NCI-H460 (cell line): Measurements from ENCODE around the gene SLC6A7. TPM values are rescaled to one million over a fixed set of nuclear protein-coding genes. Genes with fewer than 3 reads are reported as not detected.

Source experiments
- DNase-seq: peaks from one replicate; pipeline ENCODE4 v3.0.0-alpha.2; 2016; ENCODE audit warnings: low read depth; ENCODE audit errors: extremely low read depth
- total RNA-seq: library from RNA; depleted of rRNA; stranded (reverse); fragments of >200 nt; shearing (Covaris generic); gene quantifications from 2 replicates; pipeline ENCODE4 v1.2.3, GENCODE V29; 2014

The SLC6A7 gene
- total RNA-seq, 1 experiment from 2014 or later: 1.6 TPM

DNA sequence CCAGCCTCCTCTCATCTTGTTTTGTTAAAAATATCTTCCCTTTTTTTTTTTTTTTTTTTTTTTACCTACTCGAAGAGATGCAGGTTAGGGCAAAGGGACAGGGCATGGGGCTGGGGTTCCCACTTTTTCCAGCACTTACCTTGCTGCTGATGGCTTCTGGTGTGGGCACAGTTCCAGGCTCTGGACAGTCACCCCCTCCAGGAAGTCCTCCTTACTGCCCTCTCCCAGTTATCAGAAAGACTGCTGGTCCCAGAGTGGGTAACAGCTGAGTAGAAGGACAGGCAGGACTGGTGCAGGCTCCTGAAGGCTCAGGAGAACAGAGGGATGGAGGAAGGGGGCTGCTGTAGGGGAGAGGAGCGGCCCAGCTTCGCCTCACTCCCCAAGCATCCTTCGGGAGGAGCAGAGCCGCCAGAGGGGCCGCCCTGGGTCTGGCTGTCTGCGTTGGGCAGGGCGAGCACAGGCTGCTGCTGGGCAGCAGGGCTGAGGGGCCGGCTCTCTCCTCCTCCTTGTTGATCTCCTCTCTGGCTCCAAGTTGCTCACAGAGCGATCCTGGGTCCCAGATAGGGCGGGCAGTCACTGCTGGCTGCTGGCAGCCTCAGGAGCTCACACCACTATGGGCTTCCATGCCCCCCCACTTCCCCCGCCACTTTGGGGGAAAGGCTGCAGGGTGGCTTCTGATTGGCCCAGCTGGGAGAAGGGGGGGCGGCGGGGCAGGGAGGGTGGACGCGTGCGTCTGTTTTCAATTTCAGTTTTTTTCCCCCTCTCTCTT is 34.4 kb upstream of the SLC6A7 start, which contains the start of gene PDGFRB:
Gene PDGFRB, minus strand, starts transcription at position 588 of the 769 bp plus-strand sequence. CDS start 18,798 bp downstream, outside the sequence.
- DNase-seq: no peak

DNA sequence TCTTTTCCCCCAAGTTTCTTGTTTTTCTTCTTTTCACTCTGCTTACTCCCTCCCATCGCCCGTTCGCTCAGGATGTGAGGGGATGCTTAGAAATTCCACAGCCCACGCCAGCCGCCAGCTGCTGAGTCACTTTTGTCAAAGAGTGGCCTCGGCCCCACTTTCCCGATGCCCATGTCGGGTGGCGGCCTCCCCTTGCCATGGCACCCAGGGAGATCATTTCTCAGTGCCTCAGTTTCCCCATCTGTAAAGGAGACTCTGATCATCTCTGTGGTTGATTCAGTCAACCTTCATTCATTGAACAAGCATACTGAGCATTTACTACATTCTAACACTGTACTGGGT is 33.9 kb upstream of the SLC6A7 start:
- no peak for DNase-seq

DNA sequence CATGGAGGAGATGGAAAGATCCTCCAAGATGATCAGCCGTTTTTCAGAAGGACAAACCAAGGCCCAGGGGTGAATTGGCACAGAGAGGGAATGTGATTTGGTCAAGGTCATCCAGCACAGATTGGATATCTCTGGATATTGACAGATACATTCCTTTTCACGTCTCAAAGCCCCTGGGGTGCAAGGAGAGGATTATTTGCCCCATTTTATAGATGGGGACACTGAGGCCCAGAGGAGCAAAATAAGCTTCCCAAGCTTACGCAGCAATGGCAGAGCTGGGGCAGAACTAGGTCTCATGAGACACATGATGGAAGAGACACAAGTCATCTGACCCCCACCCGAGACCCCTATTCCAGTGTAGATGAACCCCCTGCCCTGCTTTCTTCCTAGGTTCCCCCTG is 33.3 kb upstream of the SLC6A7 start:
- no peak for DNase-seq

DNA sequence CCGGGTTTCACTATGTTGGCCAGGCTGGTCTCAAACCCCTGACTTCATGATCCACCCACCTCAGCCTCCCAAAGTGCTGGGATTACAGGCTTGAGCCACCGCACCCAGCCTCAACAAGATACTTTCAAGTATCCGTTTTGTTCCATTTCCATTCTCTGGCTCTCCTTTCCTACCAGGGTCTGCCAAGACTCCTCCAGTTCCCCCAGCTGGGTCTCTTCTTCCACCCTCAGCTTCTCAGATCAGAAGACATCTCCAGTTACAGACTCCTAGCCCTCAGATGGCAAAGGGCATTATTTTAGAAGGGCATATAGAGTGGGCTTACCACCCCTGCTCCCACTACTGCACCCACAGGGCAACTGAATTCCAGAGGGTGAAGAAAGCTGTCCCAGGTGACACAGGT is 32.7 kb upstream of the SLC6A7 start:
- no peak for DNase-seq

DNA sequence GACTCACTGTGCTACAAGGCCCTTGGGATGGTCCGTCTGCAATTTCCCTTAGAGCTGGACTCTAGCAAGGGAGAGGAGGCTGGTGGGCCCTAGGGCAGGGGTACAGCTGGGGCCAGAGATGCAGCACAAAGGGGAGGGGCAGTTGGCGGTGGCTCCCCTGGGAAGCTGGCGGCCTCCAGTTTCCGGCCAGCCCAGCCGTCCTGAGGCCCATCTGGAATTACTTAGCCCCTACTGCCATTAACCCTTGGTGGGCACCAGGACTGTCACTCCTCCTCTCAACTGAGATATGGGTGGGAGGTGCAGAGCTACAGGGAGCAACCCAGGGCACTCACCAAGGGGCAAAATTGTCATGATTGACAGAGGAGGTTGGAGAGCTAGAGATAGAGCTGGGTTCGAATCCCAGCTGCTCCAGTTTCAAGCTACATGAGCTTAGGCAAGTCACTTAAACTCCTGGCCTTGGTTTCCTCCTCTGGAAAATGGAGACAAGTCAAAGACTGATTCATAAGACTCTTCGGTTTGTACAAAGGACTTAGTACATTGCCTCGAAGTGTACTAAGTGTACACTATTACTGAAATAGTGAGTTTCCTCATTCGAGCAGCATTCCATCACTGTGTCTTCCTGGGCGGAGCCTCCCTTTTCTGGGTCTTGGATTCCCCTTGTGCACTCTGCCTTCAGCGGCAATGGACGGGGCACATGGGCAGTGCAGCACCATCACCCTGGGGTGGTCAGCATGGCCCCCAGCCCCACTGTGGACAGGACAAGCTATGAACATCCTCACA is 31.5 kb upstream of the SLC6A7 start:
- DNase-seq: no peak

DNA sequence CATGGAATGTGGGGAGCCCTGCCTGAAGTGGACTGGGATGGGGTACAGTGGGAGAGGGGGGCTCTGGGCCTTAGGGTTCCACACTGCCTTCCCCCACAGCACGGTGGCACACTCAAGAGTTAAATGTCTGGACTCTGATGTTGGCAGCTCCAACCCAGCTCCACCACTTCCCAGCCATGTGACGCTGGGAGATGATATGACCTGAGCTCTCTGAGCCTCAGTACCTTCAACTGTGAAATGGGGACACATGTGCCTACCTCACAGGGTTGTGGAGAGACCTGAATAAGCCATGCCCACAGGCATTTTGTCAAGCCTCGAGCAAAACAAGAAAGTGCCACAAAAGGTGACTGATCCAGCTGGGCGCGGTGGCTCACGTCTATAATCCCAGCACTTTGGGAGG is 30.8 kb upstream of the SLC6A7 start:
- DNase-seq: no peak

DNA sequence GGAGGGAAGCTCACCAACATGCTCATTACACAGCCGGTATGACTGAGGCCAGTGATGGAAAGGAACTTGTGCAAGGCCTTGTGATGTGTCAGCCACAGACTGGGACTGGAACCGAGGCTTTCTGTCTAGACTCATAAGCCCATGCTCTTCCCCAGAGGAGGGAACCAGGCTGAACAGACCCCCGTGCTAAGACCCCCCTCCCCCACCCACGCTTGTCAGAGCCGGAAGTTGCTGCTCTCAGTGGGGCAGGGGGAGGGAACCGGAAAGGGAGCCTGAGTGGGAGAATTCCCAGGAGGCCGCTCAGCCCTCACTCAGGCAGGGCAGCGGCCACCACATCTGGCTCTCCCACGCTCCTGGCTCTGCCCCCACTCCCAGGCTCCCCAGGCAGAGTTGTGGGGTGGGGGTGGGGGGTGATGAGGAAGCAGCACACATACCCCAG is 30.1 kb upstream of the SLC6A7 start:
- DNase-seq: no peak

DNA sequence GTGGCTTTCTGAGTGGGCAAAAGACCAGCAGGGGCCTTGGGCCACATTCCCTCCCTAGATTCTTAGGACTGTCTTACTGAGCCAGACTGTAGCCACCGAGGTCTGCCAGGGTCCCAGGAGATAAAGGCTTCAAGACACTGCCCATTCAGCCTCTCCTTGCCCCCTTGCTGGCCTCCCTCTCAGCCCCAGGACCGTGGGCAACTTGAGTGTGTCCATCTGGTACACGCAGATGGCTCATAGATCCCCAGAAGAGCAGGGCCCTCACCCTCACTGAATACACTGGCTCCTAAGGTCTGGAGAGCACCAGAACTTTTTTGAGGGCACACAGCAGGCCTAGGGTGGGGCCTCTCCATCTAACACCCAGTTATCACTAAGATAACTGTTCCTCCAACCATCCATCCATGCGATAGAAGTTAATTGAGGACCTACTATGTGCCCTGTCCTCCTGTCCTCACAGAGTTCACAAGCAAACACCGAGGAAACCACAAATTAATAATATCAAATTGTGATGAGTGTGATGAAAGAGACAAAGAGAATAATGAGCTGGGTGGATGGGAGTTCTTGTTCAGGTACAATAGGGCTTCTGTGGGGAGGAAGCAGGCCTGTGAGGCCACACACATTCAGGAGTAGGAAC is 29.3 kb upstream of the SLC6A7 start:
- DNase-seq: no peak

DNA sequence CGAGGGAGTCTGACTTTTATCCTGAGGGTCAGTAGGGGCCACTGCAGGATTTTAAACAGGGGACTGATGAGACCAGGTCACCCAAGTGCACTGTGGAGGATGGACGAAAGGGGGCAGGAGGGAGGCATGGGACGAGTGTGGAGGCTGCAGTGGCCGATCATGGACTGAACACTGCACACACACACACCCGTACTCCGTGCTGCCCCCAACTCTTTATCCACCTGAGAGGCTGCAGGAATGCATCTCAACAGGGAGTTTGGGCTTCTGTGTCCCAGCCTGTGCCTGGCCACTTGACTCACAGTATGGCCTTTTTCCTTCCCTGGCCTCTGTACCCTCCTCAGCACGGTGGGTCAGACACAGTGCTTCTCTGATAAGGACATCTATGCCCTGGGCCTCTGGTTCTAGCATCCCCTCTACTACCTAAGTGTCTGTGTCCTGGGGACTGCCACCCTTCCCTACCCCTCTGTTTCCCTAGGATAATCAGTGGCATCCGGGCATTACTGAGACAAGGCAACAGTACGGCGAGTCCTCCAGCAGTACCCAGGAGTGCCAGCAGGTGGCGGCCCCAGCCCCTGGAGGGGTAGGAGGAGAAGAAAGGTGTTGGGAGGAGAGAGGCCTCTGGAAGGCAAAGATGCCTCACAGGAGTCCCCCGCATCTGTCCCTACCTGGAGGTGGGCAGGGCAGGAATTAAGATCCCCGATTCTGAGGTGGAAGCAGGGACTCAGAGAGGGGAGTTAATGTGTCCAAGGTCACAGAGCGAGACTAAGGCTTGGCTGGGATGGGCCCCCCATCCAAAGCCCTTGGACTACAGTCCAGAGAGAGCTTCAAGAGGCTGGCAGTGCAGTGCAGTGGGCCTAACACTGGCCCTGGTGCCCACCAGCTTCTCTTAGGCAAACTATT is 28.4 kb upstream of the SLC6A7 start:
- peak; percentile 89 for DNase-seq

DNA sequence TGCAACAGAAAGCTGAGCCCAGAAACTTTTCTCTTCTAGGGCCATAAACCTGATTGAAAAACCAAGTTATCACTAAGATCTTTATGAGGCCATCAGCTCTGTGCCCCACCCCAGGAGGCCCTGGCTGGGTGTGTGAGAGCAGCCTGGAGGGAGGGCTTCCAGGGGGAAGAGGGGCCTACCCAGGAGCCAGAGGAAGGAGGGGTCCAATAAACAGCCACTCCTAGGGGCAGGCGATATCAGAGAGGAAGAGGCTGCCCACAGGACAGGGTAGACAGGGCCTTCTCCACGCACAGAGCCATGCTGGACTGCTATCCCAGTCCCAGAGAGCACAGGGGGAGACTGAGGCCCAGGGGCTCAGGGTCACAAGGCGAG is 27.7 kb upstream of the SLC6A7 start:
- no peak for DNase-seq

DNA sequence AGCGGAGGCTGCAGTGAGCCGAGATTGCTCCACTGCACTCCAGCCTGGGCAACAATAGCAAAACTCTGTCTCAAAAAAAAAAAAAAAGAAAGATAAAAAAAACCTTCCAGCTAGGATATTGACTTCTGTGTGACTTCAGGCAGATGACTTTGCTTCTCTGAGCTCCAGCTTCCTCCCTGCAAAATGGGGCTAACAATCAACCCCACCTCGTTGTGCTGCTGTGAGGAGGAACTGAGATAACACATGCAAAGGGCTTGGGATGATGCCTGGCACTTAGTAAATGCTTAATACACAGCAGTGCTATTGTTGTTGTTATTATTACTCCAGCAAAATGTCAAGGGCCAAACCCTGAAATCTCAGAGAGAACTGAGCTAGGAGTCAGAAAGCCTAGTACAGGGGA is 26.8 kb upstream of the SLC6A7 start:
- no peak for DNase-seq

DNA sequence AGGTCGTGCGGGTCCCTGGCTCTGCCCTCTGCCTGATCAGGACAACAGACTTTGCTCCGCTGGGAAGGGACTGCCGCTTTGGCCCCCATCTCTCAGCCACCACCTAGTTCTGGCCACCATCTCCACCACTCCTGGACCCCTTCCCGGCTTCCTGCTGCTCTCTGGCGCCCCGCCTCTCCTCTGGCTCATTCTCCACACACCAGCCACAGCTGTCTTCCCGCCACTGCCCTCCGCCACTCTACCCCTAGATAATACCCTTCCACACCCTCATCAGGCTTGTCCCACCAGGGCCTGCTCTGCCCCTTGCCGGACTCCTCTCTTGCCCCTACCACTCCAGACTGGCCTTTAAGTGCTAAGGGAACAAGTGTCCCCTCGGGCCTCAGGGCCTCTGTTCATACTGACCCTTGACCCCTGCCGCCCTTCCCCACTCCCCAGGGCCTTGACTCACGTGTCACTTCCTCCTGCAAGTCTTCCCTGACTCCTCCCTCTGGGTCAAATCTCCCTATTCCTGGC is 26.3 kb upstream of the SLC6A7 start:
- no peak for DNase-seq

DNA sequence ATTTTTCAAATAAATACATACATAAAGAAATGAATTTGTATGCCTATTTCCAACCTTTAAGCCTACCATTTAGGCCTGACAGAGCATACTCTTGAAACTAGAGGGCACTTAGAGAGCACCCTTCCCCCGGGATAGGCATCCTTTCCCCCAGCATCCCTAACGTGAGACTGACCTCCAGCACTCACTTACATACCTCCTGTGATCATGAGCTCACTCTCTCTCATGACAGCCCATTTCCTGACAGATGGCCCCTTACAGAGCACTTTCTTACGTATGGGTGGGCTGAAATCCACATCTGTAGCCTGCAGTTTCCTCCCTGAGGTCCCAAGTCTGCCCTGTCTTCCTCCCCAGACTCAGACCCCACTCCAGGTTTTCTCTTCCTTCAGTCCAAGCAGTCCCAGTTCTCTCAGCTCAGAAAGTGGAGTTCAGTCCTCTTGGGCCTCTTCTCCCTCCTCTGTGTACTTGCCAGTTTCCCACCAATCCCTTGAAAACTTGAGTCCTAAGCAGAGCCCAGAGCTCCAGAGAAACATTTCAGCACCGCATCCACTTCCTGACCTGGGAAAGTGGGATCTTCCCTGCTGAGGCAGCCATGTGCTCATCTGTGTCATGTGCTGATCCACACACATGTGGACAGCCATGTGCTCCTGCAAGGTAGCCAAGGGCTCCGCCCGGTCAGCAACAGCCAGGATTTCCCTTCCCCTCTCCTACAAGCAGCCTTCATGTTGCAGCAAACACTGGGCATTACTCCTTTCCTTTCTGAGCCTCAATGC is 25.5 kb upstream of the SLC6A7 start:
- DNase-seq: no peak

DNA sequence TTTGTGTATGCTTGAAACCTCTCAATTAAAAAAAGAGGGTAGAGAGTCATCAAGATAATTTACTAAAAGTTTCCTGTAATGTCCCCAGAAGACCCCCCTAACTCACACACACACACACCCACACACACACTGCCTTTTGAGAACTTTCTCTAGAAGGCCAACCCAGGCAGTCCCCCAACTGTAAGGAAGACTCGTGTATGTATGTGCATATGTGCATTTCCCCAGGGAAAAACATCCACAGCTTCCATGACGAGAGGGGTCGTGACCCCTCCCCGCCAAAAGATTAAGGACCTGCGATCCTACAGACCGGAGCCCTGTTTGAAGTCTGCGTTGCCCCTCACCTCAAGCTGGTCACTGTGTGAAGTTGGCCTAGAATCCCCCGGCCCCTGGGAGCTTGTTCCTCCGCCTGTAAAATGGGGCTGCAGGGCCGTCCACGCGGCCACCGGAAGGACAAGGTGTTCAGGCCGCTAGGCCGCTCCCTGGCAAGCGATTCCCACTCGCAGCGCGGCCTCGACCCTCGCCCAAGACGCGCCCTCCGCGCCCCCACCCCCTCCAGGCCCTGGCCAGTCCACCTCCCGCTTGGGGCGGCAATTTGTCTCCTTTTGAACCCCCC is 23.7 kb upstream of the SLC6A7 start:
- no peak for DNase-seq

DNA sequence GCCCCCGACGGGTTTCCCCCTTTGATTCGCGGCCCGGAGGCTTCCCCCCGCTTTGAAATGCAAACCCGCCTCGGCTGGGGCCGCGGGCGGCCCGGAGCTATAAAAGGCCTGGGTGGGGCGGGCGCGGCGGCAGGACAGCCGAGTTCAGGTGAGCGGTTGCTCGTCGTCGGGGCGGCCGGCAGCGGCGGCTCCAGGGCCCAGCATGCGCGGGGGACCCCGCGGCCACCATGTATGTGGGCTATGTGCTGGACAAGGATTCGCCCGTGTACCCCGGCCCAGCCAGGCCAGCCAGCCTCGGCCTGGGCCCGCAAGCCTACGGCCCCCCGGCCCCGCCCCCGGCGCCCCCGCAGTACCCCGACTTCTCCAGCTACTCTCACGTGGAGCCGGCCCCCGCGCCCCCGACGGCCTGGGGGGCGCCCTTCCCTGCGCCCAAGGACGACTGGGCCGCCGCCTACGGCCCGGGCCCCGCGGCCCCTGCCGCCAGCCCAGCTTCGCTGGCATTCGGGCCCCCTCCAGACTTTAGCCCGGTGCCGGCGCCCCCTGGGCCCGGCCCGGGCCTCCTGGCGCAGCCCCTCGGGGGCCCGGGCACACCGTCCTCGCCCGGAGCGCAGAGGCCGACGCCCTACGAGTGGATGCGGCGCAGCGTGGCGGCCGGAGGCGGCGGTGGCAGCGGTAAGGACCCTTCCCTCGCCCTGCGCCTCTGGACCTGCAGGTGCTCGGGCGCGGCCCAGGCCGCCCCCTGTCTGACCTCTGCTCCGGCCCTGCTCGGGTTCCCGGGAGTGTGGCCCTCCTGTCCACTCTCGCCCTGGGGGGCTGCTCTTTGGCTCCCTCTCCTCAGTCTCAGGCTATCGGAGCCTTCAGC is 23.0 kb upstream of the SLC6A7 start, which contains the start of gene CDX1:
Gene CDX1, plus strand, starts transcription at position 129 of the 862 bp plus-strand sequence. Its CDS starts 99 bp downstream, at position 228.
- no peak for DNase-seq

DNA sequence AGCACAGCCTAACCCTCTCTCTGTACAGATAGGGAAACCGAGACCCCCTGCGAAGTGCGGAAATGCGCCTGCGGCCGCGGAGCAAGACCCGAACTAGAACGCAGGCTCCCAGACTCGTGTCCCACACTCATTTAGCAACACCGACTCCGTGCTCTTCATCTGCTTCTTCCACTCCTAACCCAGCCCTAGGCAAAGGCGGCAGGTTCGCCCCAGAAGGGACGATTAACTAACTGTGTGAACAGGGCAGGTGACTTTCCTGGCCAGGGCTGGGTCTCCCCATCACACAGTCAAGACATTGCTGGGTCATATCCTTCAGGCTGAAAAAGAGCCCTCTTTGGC is 22.4 kb upstream of the SLC6A7 start:
- DNase-seq: no peak

DNA sequence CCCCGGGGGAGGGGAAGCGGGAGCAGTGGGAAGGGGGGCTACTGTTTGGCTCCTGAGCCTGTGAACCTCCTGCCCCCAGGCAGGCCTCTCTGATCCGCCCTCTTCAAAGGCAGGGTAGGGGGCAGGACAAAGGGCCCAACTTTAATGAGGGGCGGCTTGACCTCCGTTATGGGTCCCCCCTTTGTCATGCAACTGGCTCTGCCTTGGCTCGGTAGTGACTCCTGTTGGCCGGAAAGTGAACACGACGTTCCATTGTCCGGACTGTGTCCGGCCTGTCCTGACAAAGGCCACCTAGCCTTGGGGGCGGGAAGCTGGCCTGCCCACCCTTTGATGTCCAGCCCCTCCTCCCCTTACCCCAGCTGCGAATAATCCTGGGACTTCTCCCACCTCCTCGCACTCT is 22.0 kb upstream of the SLC6A7 start:
- no peak for DNase-seq

DNA sequence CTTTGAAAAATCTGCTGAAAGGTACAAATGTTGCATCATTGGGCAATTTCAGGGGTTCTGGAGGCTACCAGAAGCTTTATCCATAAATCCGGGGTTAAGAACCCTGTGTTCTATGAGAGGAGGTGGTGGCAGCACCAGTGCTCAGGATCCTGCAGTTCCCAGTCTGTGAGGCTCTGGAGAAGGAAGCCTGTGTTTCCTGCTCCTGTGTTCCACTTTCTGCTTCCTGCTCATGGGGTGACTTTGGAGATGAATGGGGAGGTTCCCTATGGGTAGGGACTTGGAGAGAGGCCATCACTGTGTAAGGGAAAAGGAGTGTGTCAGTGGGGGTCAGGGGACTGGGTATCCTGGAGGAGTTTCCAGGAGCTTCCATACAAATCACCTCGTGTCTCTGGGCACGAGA is 21.0 kb upstream of the SLC6A7 start:
- no peak for DNase-seq
